D721Med (cell line): ENCODE measurements around the gene SCN3B.

Source experiments
- DNase-seq: peaks from one replicate; pipeline ENCODE4 v3.0.0; 2011; ENCODE audit warnings: low spot score; ENCODE audit not compliant: insufficient read length
- FAIRE-seq: peaks from 2 replicates; lab custom pipeline; 2011; peaks lifted over from hg19 to GRCh38; lab: Jason Lieb, UNC
- TF ChIP-seq, protein P1 (sequence below): IDR thresholded peaks from 2 replicates; pipeline ENCODE4 v1.5.1; 2012; ENCODE audit warnings: mild to moderate bottlenecking, control low read depth; ENCODE audit not compliant: insufficient read depth; ENCODE audit errors: missing control alignments

SCN3B gene

GRCh38 chr11:123622576-123622975 lies 31.8 kb downstream of the SCN3B start:
- DNase-seq, result no peak

DNA sequence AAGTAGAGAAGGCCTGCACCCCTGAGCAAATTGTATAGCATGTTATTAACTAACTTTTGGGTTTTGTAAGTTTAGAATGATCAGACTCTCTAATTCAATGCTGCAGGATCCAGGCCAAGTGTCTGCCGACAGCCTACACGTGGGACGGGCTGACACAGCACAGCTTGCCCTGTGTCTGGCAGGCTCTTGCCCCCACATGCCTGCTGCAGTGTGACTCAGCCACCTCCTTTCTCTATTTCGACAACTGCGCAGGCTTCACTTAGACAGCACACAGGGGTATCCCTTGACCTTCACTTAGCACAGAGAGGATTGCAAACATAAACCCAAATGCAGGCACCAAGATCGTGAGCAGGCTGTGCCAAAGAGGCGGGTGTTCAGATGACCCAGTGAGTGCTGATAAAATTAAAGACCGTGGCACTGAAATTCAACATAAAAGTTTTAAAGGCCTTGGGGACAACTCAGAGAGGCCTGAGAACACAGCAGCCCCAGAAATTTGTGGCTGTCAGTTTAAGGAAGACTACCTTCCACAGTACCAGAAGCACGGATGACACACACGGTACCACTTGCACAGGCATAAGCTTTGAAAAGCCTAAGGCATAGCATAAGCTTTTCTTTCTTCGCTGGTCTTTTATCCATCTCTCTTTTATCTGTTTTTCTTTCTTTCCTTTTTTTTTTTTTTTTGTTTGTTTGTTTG lies 37.8 kb downstream of the SCN3B start:
- FAIRE-seq (no peak), DNase-seq (no peak)
- TF ChIP-seq, protein P1, sequence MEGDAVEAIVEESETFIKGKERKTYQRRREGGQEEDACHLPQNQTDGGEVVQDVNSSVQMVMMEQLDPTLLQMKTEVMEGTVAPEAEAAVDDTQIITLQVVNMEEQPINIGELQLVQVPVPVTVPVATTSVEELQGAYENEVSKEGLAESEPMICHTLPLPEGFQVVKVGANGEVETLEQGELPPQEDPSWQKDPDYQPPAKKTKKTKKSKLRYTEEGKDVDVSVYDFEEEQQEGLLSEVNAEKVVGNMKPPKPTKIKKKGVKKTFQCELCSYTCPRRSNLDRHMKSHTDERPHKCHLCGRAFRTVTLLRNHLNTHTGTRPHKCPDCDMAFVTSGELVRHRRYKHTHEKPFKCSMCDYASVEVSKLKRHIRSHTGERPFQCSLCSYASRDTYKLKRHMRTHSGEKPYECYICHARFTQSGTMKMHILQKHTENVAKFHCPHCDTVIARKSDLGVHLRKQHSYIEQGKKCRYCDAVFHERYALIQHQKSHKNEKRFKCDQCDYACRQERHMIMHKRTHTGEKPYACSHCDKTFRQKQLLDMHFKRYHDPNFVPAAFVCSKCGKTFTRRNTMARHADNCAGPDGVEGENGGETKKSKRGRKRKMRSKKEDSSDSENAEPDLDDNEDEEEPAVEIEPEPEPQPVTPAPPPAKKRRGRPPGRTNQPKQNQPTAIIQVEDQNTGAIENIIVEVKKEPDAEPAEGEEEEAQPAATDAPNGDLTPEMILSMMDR, result no peak

More at GRCh38 chr11:123622576-123622975, 31.8 kb downstream of the SCN3B start:
- TF ChIP-seq, protein P1, result no peak
- FAIRE-seq, result no peak

DNA sequence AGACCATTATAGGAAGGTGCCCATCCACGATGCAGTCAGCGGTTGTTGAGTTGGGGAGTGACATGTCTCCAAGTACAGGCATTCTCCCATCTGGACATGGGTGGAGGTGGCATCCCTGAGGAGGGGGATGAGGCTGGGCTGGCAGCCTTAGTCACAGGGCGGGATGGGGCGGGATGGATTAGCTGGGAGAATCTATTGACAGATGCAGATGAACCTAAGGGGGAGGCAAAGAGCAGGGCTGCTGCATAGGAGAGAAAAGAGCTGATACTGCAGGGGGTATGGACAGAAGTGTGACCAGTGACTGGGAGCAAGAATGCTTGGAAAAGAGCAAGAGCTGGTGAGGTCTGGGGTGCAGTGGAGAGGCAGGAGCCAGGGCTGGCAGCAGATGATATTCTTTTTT lies 42.7 kb downstream of the SCN3B start:
- DNase-seq, result no peak
- TF ChIP-seq, protein P1, result no peak
- no peak for FAIRE-seq

- FAIRE-seq, result no peak
- TF ChIP-seq, protein P1, result no peak
- no peak for DNase-seq
Measured at GRCh38 chr11:123608945-123609344, 45.5 kb downstream of the SCN3B start.

GRCh38 chr11:123608371-123608770 lies 46.1 kb downstream of the SCN3B start:
- DNase-seq, result no peak
- no peak for FAIRE-seq
- TF ChIP-seq, protein P1, result no peak

DNA sequence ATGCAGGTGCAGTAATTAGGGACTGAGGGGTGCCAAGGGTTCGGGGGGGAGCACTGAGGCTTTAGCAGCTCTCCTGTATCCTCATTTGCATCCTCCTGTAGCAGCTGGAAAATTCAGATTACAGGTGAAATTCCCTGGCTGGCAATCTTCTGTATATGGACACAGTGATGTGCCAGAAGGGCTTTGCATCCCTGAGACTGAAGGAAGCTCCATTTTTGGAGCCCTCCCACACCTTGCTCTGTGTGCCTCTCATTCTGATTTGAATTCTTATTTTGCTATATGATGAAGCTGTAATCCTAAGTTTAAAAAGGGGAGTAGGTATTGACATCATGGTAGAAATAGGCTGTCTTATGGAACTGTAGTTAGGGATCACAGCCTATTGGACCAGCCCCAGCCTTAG lies 46.6 kb downstream of the SCN3B start:
- DNase-seq, result no peak
- TF ChIP-seq, protein P1, result no peak
- FAIRE-seq, result no peak

DNA sequence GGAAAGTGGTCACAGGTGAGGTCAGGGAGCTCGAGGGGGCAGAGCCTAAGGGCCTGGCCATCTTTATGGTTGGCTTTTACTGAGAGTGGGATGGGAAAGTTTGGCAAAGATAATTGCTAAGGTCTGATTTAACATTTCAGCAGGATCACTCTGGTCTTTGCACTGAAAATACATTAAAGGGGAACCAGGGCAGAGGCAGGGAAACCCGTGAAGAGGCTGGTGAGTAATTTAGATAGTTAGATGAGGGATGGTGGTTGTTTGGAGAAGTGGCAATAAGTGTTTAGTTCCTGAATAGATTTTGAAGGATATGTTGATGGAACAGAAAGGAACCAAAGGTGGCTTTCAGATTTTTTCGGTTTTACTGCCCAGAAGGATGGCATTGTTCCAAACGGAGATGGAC lies 50.8 kb downstream of the SCN3B start:
- TF ChIP-seq, protein P1, result no peak
- no peak for FAIRE-seq
- DNase-seq, result no peak
